Anterior cingulate cortex (tissue), 58 donors: ENCODE data around the gene CEMIP2.

ENCODE experiments used
- DNase-seq, 58 donors: peaks; one replicate each; lab custom pipeline; 2025; lab: John Stamatoyannopoulos, UW

CEMIP2 gene

DNA sequence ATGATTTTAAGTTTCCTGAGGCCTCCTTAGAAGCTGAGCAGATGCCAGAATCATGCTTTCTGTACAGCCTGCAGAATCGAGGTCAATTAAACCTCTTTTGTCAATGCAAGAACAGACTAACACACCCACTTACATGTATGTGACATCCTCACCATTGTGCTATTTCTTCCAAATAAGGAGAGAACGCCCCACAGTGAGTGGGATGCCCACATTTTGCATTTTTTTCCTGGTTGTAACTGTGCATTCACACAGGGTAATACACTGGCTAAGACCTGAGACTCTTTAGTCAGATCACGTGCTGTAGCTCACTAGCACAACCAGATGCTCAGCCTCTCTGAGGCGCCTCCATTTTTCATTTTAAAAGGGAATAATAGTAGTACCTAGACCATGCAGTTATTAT, 4.4 kb upstream of the CEMIP2 start:
- no peak for DNase-seq

GRCh38 chr9:71770170-71770569, 1.9 kb upstream of the CEMIP2 start:
- no peak for DNase-seq

DNA sequence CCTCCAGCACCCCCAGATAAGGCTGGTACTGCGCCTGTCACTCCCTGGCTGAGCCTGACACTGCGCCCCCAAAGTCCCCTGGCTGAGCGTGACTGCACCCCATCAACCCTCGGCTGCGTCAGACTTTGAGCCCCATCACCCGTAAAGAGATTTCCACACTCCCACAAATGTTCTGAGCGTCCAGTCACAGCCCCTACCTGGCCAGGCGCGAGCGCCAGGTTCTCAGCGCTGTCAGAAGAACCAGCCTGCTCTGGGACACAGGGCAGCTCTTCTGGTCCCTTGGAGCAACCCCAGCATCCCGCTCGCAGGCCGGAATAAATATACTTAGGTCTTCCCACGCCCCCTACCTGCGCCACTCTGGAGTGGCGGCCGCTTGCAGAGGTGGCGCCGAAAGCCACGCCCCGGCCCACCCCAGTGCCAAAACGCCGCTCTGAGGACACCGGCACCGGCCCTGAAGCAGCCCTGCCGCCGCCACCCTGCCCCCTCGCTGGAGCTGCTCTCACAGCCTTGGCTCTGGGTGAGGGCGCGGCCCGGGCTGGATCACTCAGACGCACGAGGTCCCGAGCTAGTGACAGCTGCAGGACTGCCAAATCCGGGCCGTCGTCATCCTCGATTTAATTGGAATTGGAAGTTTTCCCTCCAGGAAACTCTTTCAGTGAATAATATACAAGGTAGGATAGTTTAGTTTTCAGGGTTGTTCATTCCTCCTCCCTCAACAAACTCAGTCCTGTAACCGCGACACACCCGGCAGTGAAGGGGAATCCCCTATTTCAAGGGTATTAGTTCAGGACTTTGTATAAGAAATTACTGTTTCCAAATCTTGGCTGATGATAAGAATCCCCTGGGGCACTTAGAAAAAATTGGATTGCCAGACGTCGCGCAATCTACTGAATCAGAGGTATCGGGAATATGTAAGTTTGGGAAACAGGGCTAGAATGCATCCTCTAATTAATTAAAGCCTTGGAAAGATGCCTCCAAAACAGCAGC, 1.2 kb upstream of the CEMIP2 start:
- peak in 52 of 58 donors; percentile 10 to 84 (median 52) for DNase-seq

DNA sequence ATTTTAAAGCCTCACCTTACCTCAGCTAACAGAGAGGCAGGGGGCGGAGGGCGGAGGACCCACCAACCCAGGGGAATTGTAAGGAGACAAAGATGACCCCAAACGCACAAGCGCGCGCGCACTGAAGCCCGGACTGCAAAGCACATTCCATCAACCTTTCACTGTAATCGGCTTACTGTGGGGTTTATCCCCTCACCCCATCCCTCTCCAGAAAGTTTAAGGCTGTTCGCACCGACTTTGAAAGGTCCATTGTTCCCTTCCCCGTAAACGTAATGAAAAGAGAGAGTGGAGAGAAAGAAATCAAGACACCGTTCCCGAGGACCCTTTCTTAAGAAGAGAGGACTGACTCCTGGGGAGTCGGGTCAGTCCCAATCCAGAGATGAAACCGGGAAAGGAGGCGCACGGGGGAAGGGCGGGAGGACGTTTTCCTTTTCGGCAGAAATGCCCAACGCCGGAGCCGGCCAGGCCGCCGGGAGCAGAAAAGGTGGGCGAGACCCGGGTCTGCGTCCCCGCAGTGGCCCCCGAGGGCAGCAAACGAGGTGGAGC, 464 bp downstream of the CEMIP2 start:
- DNase-seq = peak in 2 of 58 donors; percentile 33 to 37

DNA sequence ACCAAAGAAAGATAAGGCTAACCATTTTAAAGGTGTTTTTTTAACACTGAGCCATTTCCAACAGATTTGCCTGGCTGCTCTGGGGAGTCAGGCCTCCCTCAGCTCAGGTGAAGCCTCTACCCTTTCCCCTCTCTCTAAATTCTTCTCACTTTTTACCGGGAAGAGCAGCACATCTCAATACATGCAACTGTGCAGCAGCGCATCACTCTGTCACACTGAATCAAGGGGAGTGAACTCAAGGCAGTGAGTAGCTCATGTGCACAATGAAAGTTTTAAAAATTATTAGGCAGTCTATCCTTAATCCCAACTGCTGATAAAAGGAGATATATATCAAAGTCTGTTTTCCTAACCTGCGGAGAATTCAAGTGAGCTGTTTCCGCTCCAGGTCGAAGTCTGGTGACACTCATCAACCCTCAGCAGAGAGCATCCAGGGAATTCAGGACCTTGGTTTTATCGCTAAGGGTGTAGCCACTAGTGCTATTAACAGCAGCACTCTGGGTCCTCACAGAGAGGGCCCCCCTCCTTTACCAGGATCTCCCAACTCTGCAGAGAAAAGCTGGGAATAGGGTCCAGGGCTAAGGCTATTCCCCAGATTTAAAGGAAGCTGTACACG, 1.0 kb downstream of the CEMIP2 start:
- DNase-seq = no peak

GRCh38 chr9:71766663-71767062, 1.6 kb downstream of the CEMIP2 start:
- no peak for DNase-seq

DNA sequence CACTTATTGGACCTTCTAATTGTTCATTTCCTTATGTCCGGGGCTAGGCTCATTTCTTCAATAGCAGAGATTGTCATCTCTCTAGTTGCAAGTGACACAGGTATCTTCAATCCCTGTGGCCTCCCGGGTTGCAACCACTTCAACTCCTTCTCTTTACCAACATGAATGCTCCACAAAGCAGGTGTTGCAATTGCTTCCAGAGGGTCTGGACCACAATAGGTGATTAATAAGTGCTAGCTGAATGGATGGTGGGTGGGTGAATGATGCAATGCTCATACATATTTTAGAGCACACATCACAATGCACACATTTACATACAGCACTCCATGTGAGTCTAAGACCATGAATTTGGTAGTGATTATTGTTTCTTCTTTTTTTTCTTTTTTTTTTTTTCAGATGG, 2.6 kb downstream of the CEMIP2 start:
- no peak for DNase-seq

- DNase-seq = no peak
These were observed 3.4 kb downstream of the CEMIP2 start for GRCh38 chr9:71764891-71765290.

DNA sequence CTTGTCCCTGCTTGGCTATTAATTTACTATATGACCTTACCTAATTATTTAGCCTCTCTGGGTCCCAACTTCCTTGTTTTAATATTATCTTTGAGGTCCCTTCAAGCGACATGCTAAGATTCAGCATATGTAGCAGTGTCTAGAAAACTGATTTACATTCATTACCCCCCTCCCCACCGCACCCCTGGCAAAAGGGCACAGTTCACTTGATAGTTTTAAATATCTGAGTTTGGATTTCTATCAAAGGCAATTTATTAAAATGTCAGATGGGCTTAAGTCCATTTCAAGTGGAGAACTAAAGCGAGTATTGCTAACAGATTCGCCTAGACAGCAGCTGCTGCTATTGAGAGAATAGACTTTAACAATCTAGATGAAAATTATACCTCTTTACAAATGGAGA, 3.9 kb downstream of the CEMIP2 start:
- DNase-seq = no peak

DNA sequence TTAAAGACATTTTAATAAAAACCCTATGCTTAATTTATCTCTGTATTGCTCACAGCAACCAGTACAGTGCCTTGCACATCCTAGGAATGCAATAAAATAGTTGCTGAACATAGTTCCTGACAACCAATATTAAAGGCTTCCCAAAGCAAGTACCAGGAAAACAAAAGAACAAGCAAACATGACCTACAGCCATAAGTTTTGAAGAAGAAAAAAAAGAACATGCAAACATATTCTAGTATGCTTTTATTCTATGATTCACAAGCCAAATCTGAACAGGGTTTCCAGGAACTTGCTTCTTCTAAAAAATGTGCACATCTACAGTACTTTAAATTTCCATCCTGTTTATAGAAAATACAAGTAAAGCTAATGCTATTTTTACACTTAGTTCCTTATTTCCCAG, 4.5 kb downstream of the CEMIP2 start:
- DNase-seq = no peak

- DNase-seq = no peak
These were observed 5.2 kb downstream of the CEMIP2 start for GRCh38 chr9:71762900-71763653.

DNA sequence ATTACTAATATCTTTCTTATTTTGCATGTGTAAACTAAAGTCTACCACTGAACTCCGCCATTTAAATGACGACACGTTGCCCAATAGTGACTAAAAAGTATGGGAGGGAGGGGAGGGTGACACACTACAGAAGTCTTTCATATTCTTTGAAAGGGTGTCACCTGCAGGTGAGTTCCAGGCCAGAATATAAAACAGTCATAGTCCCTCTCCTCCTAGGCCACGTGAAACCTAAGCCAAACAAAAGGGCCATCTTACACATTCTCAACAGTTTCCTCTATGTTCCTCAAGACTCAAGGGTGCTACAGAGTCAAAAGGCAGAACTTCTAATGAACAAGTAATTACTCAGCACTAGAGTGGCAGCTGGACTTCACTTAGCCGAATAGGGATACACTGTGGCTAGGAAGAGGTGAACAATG, 6.4 kb downstream of the CEMIP2 start:
- DNase-seq = no peak

- DNase-seq = peak in 1 of 58 donors; percentile 14
These were observed 7.4 kb downstream of the CEMIP2 start for GRCh38 chr9:71760901-71761300.

DNA sequence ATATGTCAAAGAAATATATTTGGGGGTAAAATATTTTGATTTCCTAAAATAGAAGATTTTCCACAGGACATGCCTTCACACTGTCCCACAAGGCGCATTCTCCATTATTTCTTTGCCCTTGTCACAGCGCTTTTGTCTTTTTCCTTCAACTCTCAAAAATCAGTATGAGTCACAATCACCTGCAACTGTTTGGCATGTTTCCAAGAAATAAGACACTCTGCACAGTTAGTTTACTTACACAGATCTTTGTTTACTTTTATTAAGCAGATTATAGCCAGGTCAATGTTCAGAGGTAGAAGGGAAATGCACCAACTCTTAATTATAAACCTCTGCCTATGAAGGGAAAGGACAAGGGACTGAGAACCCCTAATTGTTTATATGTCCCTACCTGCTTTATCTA, 9.5 kb downstream of the CEMIP2 start:
- no peak for DNase-seq

DNA sequence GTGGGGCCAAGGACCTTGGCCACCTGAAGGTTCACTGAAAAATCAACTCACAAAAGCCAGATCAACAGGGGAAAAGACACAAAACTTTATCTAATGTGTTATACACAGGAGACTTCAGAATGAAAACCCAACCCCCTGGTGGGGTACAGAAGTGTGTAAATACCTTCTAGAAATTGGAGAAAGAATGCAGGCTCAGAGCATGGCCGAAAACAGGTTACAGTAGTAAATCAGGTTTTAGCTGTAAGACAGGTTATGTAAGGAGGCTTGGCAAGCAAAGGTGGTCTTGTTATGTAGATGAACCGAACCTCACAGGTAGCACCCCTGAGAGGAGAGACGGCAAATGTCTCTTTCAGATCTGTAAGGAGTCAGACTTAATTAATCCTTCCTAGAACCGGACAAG, 10.0 kb downstream of the CEMIP2 start:
- DNase-seq = no peak

DNA sequence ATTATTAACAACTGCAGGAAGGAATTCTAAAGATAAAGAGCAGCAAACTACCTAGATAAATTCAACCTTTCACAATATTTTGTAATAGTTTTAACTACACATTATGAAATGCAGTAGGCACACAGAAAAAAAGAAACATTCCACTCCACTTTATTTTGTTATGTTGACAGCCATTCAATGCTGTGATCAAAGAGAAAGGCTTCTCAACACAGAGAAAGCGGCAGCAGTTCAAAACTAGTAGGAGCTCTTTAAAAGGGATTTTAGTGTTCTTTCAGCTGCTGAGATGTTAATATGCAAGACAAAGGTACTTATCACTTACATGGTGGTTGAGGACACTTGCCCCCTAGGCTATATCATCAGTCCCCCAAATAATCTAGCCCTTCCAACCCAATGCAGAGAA, 11.6 kb downstream of the CEMIP2 start:
- DNase-seq = no peak

- DNase-seq = no peak
These were observed 12.4 kb downstream of the CEMIP2 start for GRCh38 chr9:71755869-71756268.

GRCh38 chr9:71755230-71755629, 13.1 kb downstream of the CEMIP2 start:
- no peak for DNase-seq

GRCh38 chr9:71754151-71754550, 14.2 kb downstream of the CEMIP2 start:
- DNase-seq = no peak

- no peak for DNase-seq
These were observed 15.4 kb downstream of the CEMIP2 start for GRCh38 chr9:71752928-71753327.

- DNase-seq = no peak
These were observed 16.0 kb downstream of the CEMIP2 start for GRCh38 chr9:71752352-71752751.
